Peyer's patch (tissue), 4 donors: Measurements from ENCODE around the gene KCTD13.

ENCODE experiments used
- POLR2A ChIP-seq, 2 donors: fragments of 450-650 bp; IDR thresholded peaks; one replicate each; pipeline ENCODE4 v1.5.1; 2017; ENCODE audit warnings: antibody characterized with exemption in 2 of 2, mild to moderate bottlenecking in 2 of 2, moderate library complexity in 2 of 2
- TF ChIP-seq, protein P1 (sequence below), 6 experiments: fragments of 450-650 bp in 4 of 6; fragments of 200-600 bp in 2 of 6; sonication (generic) in 1 of 6; IDR thresholded peaks; one replicate each; pipeline ENCODE4 v1.5.1; 2017 to 2019; ENCODE audit warnings: antibody characterized with exemption in 6 of 6, mild to moderate bottlenecking in 3 of 6, moderate library complexity in 1 of 6

- no peak for TF ChIP-seq POLR2A (IDR thresholded peaks at IDR 0.05)
- TF ChIP-seq, protein P1, sequence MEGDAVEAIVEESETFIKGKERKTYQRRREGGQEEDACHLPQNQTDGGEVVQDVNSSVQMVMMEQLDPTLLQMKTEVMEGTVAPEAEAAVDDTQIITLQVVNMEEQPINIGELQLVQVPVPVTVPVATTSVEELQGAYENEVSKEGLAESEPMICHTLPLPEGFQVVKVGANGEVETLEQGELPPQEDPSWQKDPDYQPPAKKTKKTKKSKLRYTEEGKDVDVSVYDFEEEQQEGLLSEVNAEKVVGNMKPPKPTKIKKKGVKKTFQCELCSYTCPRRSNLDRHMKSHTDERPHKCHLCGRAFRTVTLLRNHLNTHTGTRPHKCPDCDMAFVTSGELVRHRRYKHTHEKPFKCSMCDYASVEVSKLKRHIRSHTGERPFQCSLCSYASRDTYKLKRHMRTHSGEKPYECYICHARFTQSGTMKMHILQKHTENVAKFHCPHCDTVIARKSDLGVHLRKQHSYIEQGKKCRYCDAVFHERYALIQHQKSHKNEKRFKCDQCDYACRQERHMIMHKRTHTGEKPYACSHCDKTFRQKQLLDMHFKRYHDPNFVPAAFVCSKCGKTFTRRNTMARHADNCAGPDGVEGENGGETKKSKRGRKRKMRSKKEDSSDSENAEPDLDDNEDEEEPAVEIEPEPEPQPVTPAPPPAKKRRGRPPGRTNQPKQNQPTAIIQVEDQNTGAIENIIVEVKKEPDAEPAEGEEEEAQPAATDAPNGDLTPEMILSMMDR (IDR thresholded peaks at IDR 0.05): no peak
Measured at GRCh38 chr16:29875206-29875605, 50.8 kb downstream of the KCTD13 start.
